HL-60 (cell line): ENCODE results near the gene BPIFB6.

ENCODE experiments used
- GABPA ChIP-seq: IDR thresholded peaks from 2 replicates; pipeline ENCODE4 v1.6.1; 2012; ENCODE audit warnings: low read depth
- POLR2AphosphoS5 ChIP-seq: IDR thresholded peaks from 2 replicates; pipeline ENCODE4 v1.6.1; 2012; ENCODE audit warnings: low read depth
- TF ChIP-seq, protein P1 (sequence below): IDR thresholded peaks from one replicate; pipeline ENCODE4 v1.5.1; 2011; ENCODE audit warnings: low read length, control low read depth, inconsistent platforms; ENCODE audit not compliant: insufficient read depth
- TF ChIP-seq, protein P2 (sequence below): IDR thresholded peaks from 2 replicates; pipeline ENCODE4 v1.6.1; 2012; ENCODE audit warnings: low read depth; ENCODE audit not compliant: insufficient replicate concordance

DNA sequence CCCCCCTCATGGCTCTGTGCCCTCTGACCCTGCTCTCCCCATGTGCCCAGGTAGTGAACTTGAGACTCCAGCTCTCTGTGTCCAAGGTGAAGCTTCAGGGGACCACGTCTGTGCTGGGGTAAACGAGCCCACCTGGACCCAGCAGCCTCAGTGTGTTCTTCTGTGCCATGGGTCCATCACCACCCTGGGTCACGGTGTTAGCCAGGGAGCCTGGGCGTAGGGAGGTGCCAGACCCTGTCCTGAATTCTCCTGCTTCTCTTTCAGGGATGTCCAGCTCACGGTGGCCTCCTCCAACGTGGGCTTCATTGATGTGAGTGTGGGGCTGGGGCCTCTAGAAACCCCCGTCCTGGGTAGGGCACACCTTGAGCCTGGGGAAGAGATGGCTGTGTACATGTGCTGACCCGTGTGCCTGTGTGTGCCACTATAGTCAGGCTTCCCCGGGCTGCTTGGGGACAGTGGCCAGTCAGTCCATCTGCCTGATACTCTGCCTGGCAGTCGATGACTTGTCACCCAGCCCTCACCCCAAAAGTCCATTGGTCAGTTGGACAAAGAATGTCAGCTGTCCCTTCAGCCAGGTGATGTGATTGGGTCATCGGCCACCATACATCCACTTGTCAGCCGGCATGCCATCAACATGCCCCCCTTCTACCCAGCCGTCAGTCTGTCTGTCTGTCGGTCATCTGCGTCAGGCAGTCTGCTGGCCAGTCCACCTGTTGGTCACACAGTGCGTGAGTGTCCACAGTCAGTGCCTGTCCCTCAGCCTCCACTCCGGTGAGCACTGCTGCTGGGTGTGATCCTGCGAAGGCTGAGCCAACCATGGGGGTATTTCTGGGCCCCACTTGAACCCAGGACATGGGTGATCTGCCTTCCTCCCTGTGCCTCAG, 10.9 kb upstream of the BPIFB6 start:
- TF ChIP-seq, protein P1, sequence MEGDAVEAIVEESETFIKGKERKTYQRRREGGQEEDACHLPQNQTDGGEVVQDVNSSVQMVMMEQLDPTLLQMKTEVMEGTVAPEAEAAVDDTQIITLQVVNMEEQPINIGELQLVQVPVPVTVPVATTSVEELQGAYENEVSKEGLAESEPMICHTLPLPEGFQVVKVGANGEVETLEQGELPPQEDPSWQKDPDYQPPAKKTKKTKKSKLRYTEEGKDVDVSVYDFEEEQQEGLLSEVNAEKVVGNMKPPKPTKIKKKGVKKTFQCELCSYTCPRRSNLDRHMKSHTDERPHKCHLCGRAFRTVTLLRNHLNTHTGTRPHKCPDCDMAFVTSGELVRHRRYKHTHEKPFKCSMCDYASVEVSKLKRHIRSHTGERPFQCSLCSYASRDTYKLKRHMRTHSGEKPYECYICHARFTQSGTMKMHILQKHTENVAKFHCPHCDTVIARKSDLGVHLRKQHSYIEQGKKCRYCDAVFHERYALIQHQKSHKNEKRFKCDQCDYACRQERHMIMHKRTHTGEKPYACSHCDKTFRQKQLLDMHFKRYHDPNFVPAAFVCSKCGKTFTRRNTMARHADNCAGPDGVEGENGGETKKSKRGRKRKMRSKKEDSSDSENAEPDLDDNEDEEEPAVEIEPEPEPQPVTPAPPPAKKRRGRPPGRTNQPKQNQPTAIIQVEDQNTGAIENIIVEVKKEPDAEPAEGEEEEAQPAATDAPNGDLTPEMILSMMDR = no peak
- TF ChIP-seq, protein P2, sequence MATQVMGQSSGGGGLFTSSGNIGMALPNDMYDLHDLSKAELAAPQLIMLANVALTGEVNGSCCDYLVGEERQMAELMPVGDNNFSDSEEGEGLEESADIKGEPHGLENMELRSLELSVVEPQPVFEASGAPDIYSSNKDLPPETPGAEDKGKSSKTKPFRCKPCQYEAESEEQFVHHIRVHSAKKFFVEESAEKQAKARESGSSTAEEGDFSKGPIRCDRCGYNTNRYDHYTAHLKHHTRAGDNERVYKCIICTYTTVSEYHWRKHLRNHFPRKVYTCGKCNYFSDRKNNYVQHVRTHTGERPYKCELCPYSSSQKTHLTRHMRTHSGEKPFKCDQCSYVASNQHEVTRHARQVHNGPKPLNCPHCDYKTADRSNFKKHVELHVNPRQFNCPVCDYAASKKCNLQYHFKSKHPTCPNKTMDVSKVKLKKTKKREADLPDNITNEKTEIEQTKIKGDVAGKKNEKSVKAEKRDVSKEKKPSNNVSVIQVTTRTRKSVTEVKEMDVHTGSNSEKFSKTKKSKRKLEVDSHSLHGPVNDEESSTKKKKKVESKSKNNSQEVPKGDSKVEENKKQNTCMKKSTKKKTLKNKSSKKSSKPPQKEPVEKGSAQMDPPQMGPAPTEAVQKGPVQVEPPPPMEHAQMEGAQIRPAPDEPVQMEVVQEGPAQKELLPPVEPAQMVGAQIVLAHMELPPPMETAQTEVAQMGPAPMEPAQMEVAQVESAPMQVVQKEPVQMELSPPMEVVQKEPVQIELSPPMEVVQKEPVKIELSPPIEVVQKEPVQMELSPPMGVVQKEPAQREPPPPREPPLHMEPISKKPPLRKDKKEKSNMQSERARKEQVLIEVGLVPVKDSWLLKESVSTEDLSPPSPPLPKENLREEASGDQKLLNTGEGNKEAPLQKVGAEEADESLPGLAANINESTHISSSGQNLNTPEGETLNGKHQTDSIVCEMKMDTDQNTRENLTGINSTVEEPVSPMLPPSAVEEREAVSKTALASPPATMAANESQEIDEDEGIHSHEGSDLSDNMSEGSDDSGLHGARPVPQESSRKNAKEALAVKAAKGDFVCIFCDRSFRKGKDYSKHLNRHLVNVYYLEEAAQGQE = no peak
- no peak for TF ChIP-seq POLR2AphosphoS5
- no peak for TF ChIP-seq GABPA
